Neural cell (in vitro differentiated cells): Measurements from ENCODE around the gene PROCA1. TPM values are rescaled to one million over a fixed set of nuclear protein-coding genes. Genes with fewer than 3 reads are reported as not detected.

ENCODE experiments used
- H2AFZ ChIP-seq: fragments of 200-600, 300-800 bp; sonication (generic), shearing (Covaris generic); 2 replicates; pipeline ENCODE4 v1.6.0; 2014; ENCODE audit warnings: low read depth, mild to moderate bottlenecking, antibody characterized with exemption, low read length, moderate library complexity
- H3F3A ChIP-seq: fragments of 200-600 bp; shearing (Covaris generic); 2 replicates; pipeline ENCODE4 v1.6.1; 2016; ENCODE audit warnings: mild to moderate bottlenecking, moderate library complexity, mixed read lengths, antibody characterized with exemption, low read length; ENCODE audit not compliant: insufficient read depth, poor library complexity, severe bottlenecking
- H3K27ac ChIP-seq: fragments of 200-600, 300-800 bp; sonication (generic), shearing (Covaris generic); 2 replicates; pipeline ENCODE4 v1.5.1; 2014; ENCODE audit warnings: mild to moderate bottlenecking, low read length, moderate library complexity
- H3K27me3 ChIP-seq: fragments of 300-800, 200-600 bp; sonication (generic), shearing (Covaris generic); 2 replicates; pipeline ENCODE4 v1.6.0; 2014; ENCODE audit warnings: mild to moderate bottlenecking, low read depth, low read length, moderate library complexity; ENCODE audit not compliant: insufficient read depth
- H3K36me3 ChIP-seq: fragments of 300-800, 200-600 bp; sonication (generic), shearing (Covaris generic); 2 replicates; pipeline ENCODE4 v1.5.1; 2014; ENCODE audit warnings: mild to moderate bottlenecking, antibody characterized with exemption, low read length, moderate library complexity; ENCODE audit not compliant: insufficient read depth
- H3K4me2 ChIP-seq: fragments of 300-800, 200-600 bp; sonication (generic), shearing (Covaris generic); 2 replicates; pipeline ENCODE4 v1.6.0; 2014; ENCODE audit warnings: mild to moderate bottlenecking, low read length
- H3K4me3 ChIP-seq: fragments of 300-800, 200-600 bp; sonication (generic), shearing (Covaris generic); 2 replicates; pipeline ENCODE4 v1.5.1; 2014; ENCODE audit warnings: mild to moderate bottlenecking, low read length, moderate library complexity
- H3K79me2 ChIP-seq: fragments of 200-600 bp; shearing (Covaris generic); replicated peaks from 2 replicates; pipeline ENCODE4 v1.6.0; 2014; ENCODE audit warnings: mild to moderate bottlenecking, low read length, moderate library complexity; ENCODE audit not compliant: insufficient read depth
- H3K9ac ChIP-seq: fragments of 300-800, 200-600 bp; sonication (generic), shearing (Covaris generic); 2 replicates; pipeline ENCODE4 v1.6.1; 2016; ENCODE audit warnings: mild to moderate bottlenecking, low read length, mixed read lengths
- H3K9me2 ChIP-seq: fragments of 200-600 bp; shearing (Covaris generic); 2 replicates; pipeline ENCODE4 v1.6.1; 2016; ENCODE audit warnings: mild to moderate bottlenecking, low read length, mixed read lengths; ENCODE audit not compliant: insufficient read depth
- H3K9me3 ChIP-seq: fragments of 200-600, 300-800 bp; sonication (generic), shearing (Covaris generic); 2 replicates; pipeline ENCODE4 v1.6.1; 2016; ENCODE audit warnings: mild to moderate bottlenecking, mixed run types, low read length, moderate library complexity, mixed read lengths
- H4K20me1 ChIP-seq: fragments of 200-600 bp; shearing (Covaris generic); 2 replicates; pipeline ENCODE4 v1.6.1; 2016; ENCODE audit warnings: mild to moderate bottlenecking, mixed run types; ENCODE audit not compliant: insufficient read depth
- CTCF ChIP-seq: fragments of 450-650 bp; IDR thresholded peaks from 2 replicates; pipeline ENCODE4 v1.5.1; 2014; ENCODE audit warnings: antibody characterized with exemption, mild to moderate bottlenecking, moderate library complexity; ENCODE audit not compliant: poor library complexity, severe bottlenecking
- EP300 ChIP-seq: fragments of 450-650 bp; conservative IDR thresholded peaks from 2 replicates; pipeline ENCODE4 v1.6.1; 2014; ENCODE audit warnings: antibody characterized with exemption, mild to moderate bottlenecking, moderate library complexity; ENCODE audit not compliant: poor library complexity, severe bottlenecking
- EZH2 ChIP-seq: fragments of 200-600, 300-800 bp; shearing (Covaris generic), sonication (generic); IDR thresholded peaks from 2 replicates; pipeline ENCODE4 v1.6.1; 2014; ENCODE audit warnings: antibody characterized with exemption, low read length, borderline replicate concordance, mild to moderate bottlenecking; ENCODE audit not compliant: insufficient read depth, poor library complexity, severe bottlenecking
- MXI1 ChIP-seq: fragments of 450-650 bp; conservative IDR thresholded peaks from 2 replicates; pipeline ENCODE4 v1.6.1; 2014; ENCODE audit warnings: antibody characterized with exemption, mild to moderate bottlenecking; ENCODE audit not compliant: poor library complexity, severe bottlenecking
- POLR2AphosphoS5 ChIP-seq: IDR thresholded peaks from 2 replicates; pipeline ENCODE4 v1.6.1; 2012
- RAD21 ChIP-seq: fragments of 450-650 bp; conservative IDR thresholded peaks from 2 replicates; pipeline ENCODE4 v1.6.1; 2014; ENCODE audit warnings: antibody characterized with exemption, mild to moderate bottlenecking, moderate library complexity
- SMC3 ChIP-seq: fragments of 450-650 bp; conservative IDR thresholded peaks from 2 replicates; pipeline ENCODE4 v1.6.1; 2014; ENCODE audit warnings: antibody characterized with exemption, mild to moderate bottlenecking, moderate library complexity; ENCODE audit not compliant: poor library complexity
- TAF1 ChIP-seq: IDR thresholded peaks from 2 replicates; pipeline ENCODE4 v1.6.1; 2012; ENCODE audit warnings: low read depth
- polyA plus RNA-seq: library from polyadenylated mRNA; depleted of rRNA; stranded (reverse); fragments of >200 nt; gene quantifications from 2 replicates; pipeline ENCODE4 v1.2.3, GENCODE V29; 2014
- TF ChIP-seq, protein P1 (sequence below): IDR thresholded peaks from 2 replicates; pipeline ENCODE4 v1.6.1; 2012; ENCODE audit warnings: borderline replicate concordance

PROCA1 gene
- polyA plus RNA-seq, 1 donor from 2014 or later, result 20.7 TPM

- no peak overlapping the region for H3K4me3 ChIP-seq
- no peak overlapping the region for H3K27ac ChIP-seq
- no peaks in the 10 kb centered on the region for H4K20me1 ChIP-seq
- no peaks in the 10 kb centered on the region for H3K9me3 ChIP-seq
- H3K9me2 ChIP-seq, result no peaks in the 10 kb centered on the region
- no peak overlapping the region for H3K9ac ChIP-seq
- no peaks in the 10 kb centered on the region for H3K27me3 ChIP-seq
- no peaks in the 10 kb centered on the region for H3F3A ChIP-seq
- H2AFZ ChIP-seq, result no peak overlapping the region
- no peak for TF ChIP-seq POLR2AphosphoS5
- TF ChIP-seq RAD21, result no peak
- TF ChIP-seq, protein P1, sequence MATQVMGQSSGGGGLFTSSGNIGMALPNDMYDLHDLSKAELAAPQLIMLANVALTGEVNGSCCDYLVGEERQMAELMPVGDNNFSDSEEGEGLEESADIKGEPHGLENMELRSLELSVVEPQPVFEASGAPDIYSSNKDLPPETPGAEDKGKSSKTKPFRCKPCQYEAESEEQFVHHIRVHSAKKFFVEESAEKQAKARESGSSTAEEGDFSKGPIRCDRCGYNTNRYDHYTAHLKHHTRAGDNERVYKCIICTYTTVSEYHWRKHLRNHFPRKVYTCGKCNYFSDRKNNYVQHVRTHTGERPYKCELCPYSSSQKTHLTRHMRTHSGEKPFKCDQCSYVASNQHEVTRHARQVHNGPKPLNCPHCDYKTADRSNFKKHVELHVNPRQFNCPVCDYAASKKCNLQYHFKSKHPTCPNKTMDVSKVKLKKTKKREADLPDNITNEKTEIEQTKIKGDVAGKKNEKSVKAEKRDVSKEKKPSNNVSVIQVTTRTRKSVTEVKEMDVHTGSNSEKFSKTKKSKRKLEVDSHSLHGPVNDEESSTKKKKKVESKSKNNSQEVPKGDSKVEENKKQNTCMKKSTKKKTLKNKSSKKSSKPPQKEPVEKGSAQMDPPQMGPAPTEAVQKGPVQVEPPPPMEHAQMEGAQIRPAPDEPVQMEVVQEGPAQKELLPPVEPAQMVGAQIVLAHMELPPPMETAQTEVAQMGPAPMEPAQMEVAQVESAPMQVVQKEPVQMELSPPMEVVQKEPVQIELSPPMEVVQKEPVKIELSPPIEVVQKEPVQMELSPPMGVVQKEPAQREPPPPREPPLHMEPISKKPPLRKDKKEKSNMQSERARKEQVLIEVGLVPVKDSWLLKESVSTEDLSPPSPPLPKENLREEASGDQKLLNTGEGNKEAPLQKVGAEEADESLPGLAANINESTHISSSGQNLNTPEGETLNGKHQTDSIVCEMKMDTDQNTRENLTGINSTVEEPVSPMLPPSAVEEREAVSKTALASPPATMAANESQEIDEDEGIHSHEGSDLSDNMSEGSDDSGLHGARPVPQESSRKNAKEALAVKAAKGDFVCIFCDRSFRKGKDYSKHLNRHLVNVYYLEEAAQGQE, result no peak
- TF ChIP-seq TAF1, result no peak
- TF ChIP-seq SMC3, result no peak
- no peak for TF ChIP-seq CTCF
- TF ChIP-seq EP300, result no peak
- no peak for TF ChIP-seq MXI1
- TF ChIP-seq EZH2, result no peak
- no peak overlapping the region for H3K4me2 ChIP-seq
- peaks cover 23% of the 10 kb centered on the region for H3K36me3 ChIP-seq
- no peaks in the 10 kb centered on the region for H3K79me2 ChIP-seq
Measured at GRCh38 chr17:28689011-28689410, 22.7 kb downstream of the PROCA1 start.

GRCh38 chr17:28688481-28688880, 23.2 kb downstream of the PROCA1 start:
- no peak overlapping the region for H3K9ac ChIP-seq
- H3K9me3 ChIP-seq, result no peaks in the 10 kb centered on the region
- no peaks in the 10 kb centered on the region for H3K9me2 ChIP-seq
- H3K4me3 ChIP-seq, result no peak overlapping the region
- no peaks in the 10 kb centered on the region for H3K27me3 ChIP-seq
- no peak for TF ChIP-seq CTCF
- TF ChIP-seq MXI1, result no peak
- TF ChIP-seq, protein P1, result no peak
- no peak for TF ChIP-seq SMC3
- no peak for TF ChIP-seq TAF1
- TF ChIP-seq EZH2, result no peak
- no peak for TF ChIP-seq POLR2AphosphoS5
- no peak for TF ChIP-seq RAD21
- no peak for TF ChIP-seq EP300
- H3K36me3 ChIP-seq, result peaks cover 23% of the 10 kb centered on the region
- no peak overlapping the region for H3K4me2 ChIP-seq
- H3K79me2 ChIP-seq, result no peaks in the 10 kb centered on the region
- no peaks in the 10 kb centered on the region for H3F3A ChIP-seq
- no peaks in the 10 kb centered on the region for H4K20me1 ChIP-seq
- H2AFZ ChIP-seq, result no peak overlapping the region
- no peak overlapping the region for H3K27ac ChIP-seq
